IMR-90 (cell line): ENCODE measurements around the gene DLX2. TPM values are rescaled to one million over a fixed set of nuclear protein-coding genes. Genes with fewer than 3 reads are reported as not detected.

Experiments used
- polyA plus RNA-seq, 3 experiments: library from polyadenylated mRNA; depleted of rRNA; stranded (reverse); fragments of >200 nt; gene quantifications; 2 replicates each; pipeline ENCODE4 v1.2.3, GENCODE V29; 2012; ENCODE audit warnings: low replicate concordance in 1 of 3
- total RNA-seq: library from RNA; depleted of rRNA; stranded (reverse); fragments of >200 nt; gene quantifications from 2 replicates; pipeline ENCODE4 v1.2.3, GENCODE V29; 2012; rRNA removed

DLX2 gene
- total and polyA plus RNA-seq, 2 of the 4 experiments (the other 2 are of a cell fraction), result 0.38 TPM; not detected in 1

Other genes starting within 250 kb of the DLX2 start
- 17.6 and 23.6 TPM in 2 replicates for gene SLC25A12, start 208.7 kb downstream of the DLX2 start, total RNA-seq
- gene SLC25A12, start 208.7 kb downstream of the DLX2 start, polyA plus RNA-seq (2012; rRNA removed), result 13.9 and 16.3 TPM in 2 replicates
- gene HAT1, start 180.4 kb downstream of the DLX2 start, total RNA-seq, result 24.4 and 49.2 TPM in 2 replicates
- 37.1 and 42.1 TPM in 2 replicates for gene HAT1, start 180.4 kb downstream of the DLX2 start, polyA plus RNA-seq (2012; rRNA removed)
- 3.4 and 4.2 TPM in 2 replicates for gene METAP1D, start 102.9 kb downstream of the DLX2 start, total RNA-seq
- 5.5 TPM in 2 replicates for gene METAP1D, start 102.9 kb downstream of the DLX2 start, polyA plus RNA-seq (2012; rRNA removed)
- gene DLX1, start 17.4 kb downstream of the DLX2 start, total RNA-seq, result 0.36 and 1.1 TPM in 2 replicates
- 2.1 and 2.2 TPM in 2 replicates for gene DLX1, start 17.4 kb downstream of the DLX2 start, polyA plus RNA-seq (2012; rRNA removed)